ENCODE data around the gene DTWD2. TPM values are rescaled to one million over a fixed set of nuclear protein-coding genes. Genes with fewer than 3 reads are reported as not detected.

Gene DTWD2
- polyA plus RNA-seq, 1 donor from 2014 or later, result 3.3 TPM

DNA sequence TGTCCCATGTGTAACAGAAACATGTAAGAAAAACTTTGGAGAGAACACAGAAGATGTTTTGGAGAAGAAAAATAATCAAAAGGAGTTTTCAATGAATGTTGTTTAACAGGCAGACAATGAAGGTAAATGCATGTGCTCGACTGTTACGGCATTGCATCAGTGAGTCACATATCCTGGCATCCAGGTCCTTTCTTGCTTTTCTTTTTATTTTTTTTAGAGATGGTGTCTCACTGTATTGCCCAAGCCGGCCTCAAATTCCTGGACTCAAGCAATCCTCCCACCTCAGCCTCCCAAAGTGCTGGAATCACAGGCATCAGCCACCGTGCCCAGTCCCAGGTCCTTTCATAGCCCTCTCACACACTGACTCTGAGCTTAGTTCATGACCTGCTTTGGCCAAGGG is 181.8 kb downstream of the DTWD2 start:
- H3K36me3 ChIP-seq (ENCODE audit: insufficient read depth, low read length), result no peaks in the 10 kb centered on the region
- H3K9me2 ChIP-seq (ENCODE audit: insufficient read depth, low read length), result no peaks in the 10 kb centered on the region
- no peaks in the 10 kb centered on the region for H3F3A ChIP-seq (ENCODE audit: insufficient read depth, low read length, poor library complexity, severe bottlenecking)
- H3K27me3 ChIP-seq (ENCODE audit: insufficient read depth, low read depth, low read length), result no peaks in the 10 kb centered on the region
- H4K20me1 ChIP-seq (ENCODE audit: insufficient read depth), result no peaks in the 10 kb centered on the region
- no peak overlapping the region for H2AFZ ChIP-seq (ENCODE audit: low read depth, low read length)
- H3K9ac ChIP-seq (ENCODE audit: low read length), result no peak overlapping the region
- no peaks in the 10 kb centered on the region for H3K79me2 ChIP-seq (replicated peaks; ENCODE audit: insufficient read depth, low read length)
- H3K4me3 ChIP-seq (ENCODE audit: low read length), result no peak overlapping the region
- no peak overlapping the region for H3K4me2 ChIP-seq (ENCODE audit: low read length)
- TF ChIP-seq, protein P1, sequence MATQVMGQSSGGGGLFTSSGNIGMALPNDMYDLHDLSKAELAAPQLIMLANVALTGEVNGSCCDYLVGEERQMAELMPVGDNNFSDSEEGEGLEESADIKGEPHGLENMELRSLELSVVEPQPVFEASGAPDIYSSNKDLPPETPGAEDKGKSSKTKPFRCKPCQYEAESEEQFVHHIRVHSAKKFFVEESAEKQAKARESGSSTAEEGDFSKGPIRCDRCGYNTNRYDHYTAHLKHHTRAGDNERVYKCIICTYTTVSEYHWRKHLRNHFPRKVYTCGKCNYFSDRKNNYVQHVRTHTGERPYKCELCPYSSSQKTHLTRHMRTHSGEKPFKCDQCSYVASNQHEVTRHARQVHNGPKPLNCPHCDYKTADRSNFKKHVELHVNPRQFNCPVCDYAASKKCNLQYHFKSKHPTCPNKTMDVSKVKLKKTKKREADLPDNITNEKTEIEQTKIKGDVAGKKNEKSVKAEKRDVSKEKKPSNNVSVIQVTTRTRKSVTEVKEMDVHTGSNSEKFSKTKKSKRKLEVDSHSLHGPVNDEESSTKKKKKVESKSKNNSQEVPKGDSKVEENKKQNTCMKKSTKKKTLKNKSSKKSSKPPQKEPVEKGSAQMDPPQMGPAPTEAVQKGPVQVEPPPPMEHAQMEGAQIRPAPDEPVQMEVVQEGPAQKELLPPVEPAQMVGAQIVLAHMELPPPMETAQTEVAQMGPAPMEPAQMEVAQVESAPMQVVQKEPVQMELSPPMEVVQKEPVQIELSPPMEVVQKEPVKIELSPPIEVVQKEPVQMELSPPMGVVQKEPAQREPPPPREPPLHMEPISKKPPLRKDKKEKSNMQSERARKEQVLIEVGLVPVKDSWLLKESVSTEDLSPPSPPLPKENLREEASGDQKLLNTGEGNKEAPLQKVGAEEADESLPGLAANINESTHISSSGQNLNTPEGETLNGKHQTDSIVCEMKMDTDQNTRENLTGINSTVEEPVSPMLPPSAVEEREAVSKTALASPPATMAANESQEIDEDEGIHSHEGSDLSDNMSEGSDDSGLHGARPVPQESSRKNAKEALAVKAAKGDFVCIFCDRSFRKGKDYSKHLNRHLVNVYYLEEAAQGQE (IDR thresholded peaks at IDR 0.05; ENCODE audit: borderline replicate concordance), result no peak
- TF ChIP-seq EP300 (conservative IDR thresholded peaks at IDR 0.05; ENCODE audit: poor library complexity, severe bottlenecking) (no peak), TAF1 (IDR thresholded peaks at IDR 0.05; ENCODE audit: low read depth) (no peak), RAD21 (conservative IDR thresholded peaks at IDR 0.05) (no peak), MXI1 (conservative IDR thresholded peaks at IDR 0.05; ENCODE audit: poor library complexity, severe bottlenecking) (no peak), POLR2AphosphoS5 (IDR thresholded peaks at IDR 0.05) (no peak), EZH2 (IDR thresholded peaks at IDR 0.05; ENCODE audit: borderline replicate concordance, insufficient read depth, low read length, poor library complexity, severe bottlenecking) (no peak), SMC3 (conservative IDR thresholded peaks at IDR 0.05; ENCODE audit: poor library complexity) (no peak)
- TF ChIP-seq, protein P2, sequence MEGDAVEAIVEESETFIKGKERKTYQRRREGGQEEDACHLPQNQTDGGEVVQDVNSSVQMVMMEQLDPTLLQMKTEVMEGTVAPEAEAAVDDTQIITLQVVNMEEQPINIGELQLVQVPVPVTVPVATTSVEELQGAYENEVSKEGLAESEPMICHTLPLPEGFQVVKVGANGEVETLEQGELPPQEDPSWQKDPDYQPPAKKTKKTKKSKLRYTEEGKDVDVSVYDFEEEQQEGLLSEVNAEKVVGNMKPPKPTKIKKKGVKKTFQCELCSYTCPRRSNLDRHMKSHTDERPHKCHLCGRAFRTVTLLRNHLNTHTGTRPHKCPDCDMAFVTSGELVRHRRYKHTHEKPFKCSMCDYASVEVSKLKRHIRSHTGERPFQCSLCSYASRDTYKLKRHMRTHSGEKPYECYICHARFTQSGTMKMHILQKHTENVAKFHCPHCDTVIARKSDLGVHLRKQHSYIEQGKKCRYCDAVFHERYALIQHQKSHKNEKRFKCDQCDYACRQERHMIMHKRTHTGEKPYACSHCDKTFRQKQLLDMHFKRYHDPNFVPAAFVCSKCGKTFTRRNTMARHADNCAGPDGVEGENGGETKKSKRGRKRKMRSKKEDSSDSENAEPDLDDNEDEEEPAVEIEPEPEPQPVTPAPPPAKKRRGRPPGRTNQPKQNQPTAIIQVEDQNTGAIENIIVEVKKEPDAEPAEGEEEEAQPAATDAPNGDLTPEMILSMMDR (IDR thresholded peaks at IDR 0.05; ENCODE audit: poor library complexity, severe bottlenecking), result no peak
- H3K9me3 ChIP-seq (ENCODE audit: low read length), result no peaks in the 10 kb centered on the region
- no peak overlapping the region for H3K27ac ChIP-seq (ENCODE audit: low read length)

DNA sequence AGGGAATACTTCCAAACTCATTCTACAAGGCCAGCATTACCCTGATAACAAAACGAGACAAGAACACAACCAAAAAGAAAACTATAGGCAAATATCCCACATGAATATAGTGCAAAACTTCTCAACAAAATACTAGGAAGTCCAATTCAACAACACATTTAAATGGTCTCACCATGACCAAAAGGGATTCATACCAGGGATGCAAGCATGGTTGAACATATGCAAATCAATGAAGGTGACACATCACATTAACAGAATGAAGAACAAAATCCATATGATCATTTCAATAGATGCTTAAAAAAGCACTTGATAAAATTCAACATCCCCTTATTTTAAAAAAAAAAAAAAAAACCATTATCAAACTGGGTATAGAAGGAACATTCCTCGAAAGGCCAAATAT is 186.0 kb downstream of the DTWD2 start:
- H3K9me3 ChIP-seq (ENCODE audit: low read length), result no peaks in the 10 kb centered on the region
- H3K79me2 ChIP-seq (replicated peaks; ENCODE audit: insufficient read depth, low read length), result no peaks in the 10 kb centered on the region
- no peak overlapping the region for H3K4me2 ChIP-seq (ENCODE audit: low read length)
- H3F3A ChIP-seq (ENCODE audit: insufficient read depth, low read length, poor library complexity, severe bottlenecking), result no peaks in the 10 kb centered on the region
- no peak overlapping the region for H3K9ac ChIP-seq (ENCODE audit: low read length)
- H3K27ac ChIP-seq (ENCODE audit: low read length), result no peak overlapping the region
- H3K27me3 ChIP-seq (ENCODE audit: insufficient read depth, low read depth, low read length), result no peaks in the 10 kb centered on the region
- no peaks in the 10 kb centered on the region for H4K20me1 ChIP-seq (ENCODE audit: insufficient read depth)
- no peak overlapping the region for H2AFZ ChIP-seq (ENCODE audit: low read depth, low read length)
- TF ChIP-seq MXI1 (conservative IDR thresholded peaks at IDR 0.05; ENCODE audit: poor library complexity, severe bottlenecking), result no peak
- no peak for TF ChIP-seq EP300 (conservative IDR thresholded peaks at IDR 0.05; ENCODE audit: poor library complexity, severe bottlenecking)
- TF ChIP-seq, protein P1 (IDR thresholded peaks at IDR 0.05; ENCODE audit: borderline replicate concordance), result no peak
- no peak for TF ChIP-seq EZH2 (IDR thresholded peaks at IDR 0.05; ENCODE audit: borderline replicate concordance, insufficient read depth, low read length, poor library complexity, severe bottlenecking)
- TF ChIP-seq, protein P2 (IDR thresholded peaks at IDR 0.05; ENCODE audit: poor library complexity, severe bottlenecking), result no peak
- no peak for TF ChIP-seq SMC3 (conservative IDR thresholded peaks at IDR 0.05; ENCODE audit: poor library complexity)
- no peak for TF ChIP-seq RAD21 (conservative IDR thresholded peaks at IDR 0.05)
- TF ChIP-seq POLR2AphosphoS5 (IDR thresholded peaks at IDR 0.05), result no peak
- TF ChIP-seq TAF1 (IDR thresholded peaks at IDR 0.05; ENCODE audit: low read depth), result no peak
- no peak overlapping the region for H3K4me3 ChIP-seq (ENCODE audit: low read length)
- no peaks in the 10 kb centered on the region for H3K36me3 ChIP-seq (ENCODE audit: insufficient read depth, low read length)
- H3K9me2 ChIP-seq (ENCODE audit: insufficient read depth, low read length), result no peaks in the 10 kb centered on the region

Data from neural cell (in vitro differentiated cells).